ENCODE results near the gene SLC16A5.

GRCh38 chr17:75110234-75110937, 22.6 kb downstream of the SLC16A5 start:
- TF ChIP-seq REST (IDR thresholded peaks at IDR 0.05; ENCODE audit: insufficient read depth in 1 of 2, low read depth in 2 of 2, low read length in 2 of 2): no peak
- TF ChIP-seq POLR2AphosphoS5 (IDR thresholded peaks at IDR 0.05; ENCODE audit: low read depth, low read length): no peak
- TF ChIP-seq SIN3A (IDR thresholded peaks at IDR 0.05; ENCODE audit: borderline replicate concordance, insufficient read depth, low read length): no peak
